Endothelial cell of umbilical vein (primary cell): ENCODE data around the gene LDLRAD3. TPM values are rescaled to one million over a fixed set of nuclear protein-coding genes. Genes with fewer than 3 reads are reported as not detected.

ENCODE experiments used
- BruUV-seq: library from RNA; stranded (reverse); fragments of 400-500 nt; replicated peaks from 2 replicates; lab custom pipeline; 2021; lab: Mats Ljungman, UMichigan
- CTCF ChIA-PET: fragments of 300-600, 350-600 bp; sonication (Branson Sonifier 250); formaldehyde crosslinking; loops from one replicate; lab custom pipeline; 2021; ENCODE audit warnings: antibody characterized with exemption, inconsistent platforms; lab: Charles Lee
- POLR2A ChIA-PET: fragments of 300-600, 350-600 bp; sonication (Branson Sonifier 250); formaldehyde crosslinking; loops from one replicate; lab custom pipeline; 2021; ENCODE audit warnings: antibody characterized with exemption, inconsistent platforms; lab: Charles Lee
- DNase-seq: peaks from one replicate; pipeline ENCODE4 v3.0.0-alpha.2; 2011; ENCODE audit warnings: low read depth, low spot score
- FAIRE-seq: peaks from 2 replicates; lab custom pipeline; 2011; peaks lifted over from hg19 to GRCh38; lab: Jason Lieb, UNC
- H2AFZ ChIP-seq: 2 replicates; pipeline ENCODE4 v1.6.0; 2012; ENCODE audit warnings: low read depth, low read length, control low read depth, inconsistent platforms
- H3K27ac ChIP-seq: 2 replicates; pipeline ENCODE4 v1.5.1; 2011; ENCODE audit warnings: low read depth, mild to moderate bottlenecking, control low read depth, low read length, moderate library complexity; ENCODE audit not compliant: insufficient read depth
- H3K27me3 ChIP-seq, 2 experiments: 2 replicates each; pipeline versions ENCODE4 v1.6.0 to v1.6.1; 2011; ENCODE audit warnings: low read length in 2 of 2, mixed read lengths in 1 of 2; ENCODE audit not compliant: control insufficient read depth in 2 of 2, insufficient read depth in 2 of 2
- H3K36me3 ChIP-seq, 2 experiments: 2 replicates in 1 of 2; 3 replicates in 1 of 2; pipeline ENCODE4 v1.5.1; 2011; ENCODE audit warnings: low read length in 2 of 2, mild to moderate bottlenecking in 1 of 2, moderate library complexity in 1 of 2; ENCODE audit not compliant: control insufficient read depth in 2 of 2, insufficient read depth in 2 of 2; ENCODE audit errors: extremely low read depth in 1 of 2
- H3K4me1 ChIP-seq: 3 replicates; pipeline ENCODE4 v1.5.1; 2011; ENCODE audit warnings: mild to moderate bottlenecking, low read length; ENCODE audit not compliant: control insufficient read depth, insufficient read depth; ENCODE audit errors: extremely low read depth
- H3K4me2 ChIP-seq: 2 replicates; pipeline ENCODE4 v1.6.1; 2011; ENCODE audit warnings: low read length, control low read depth, mixed read lengths; ENCODE audit not compliant: insufficient read depth
- H3K4me3 ChIP-seq, 3 experiments: fragments of 200-600 bp in 1 of 3; sonication (generic), shearing (Covaris generic) in 1 of 3; replicated peaks in 1 of 3; 2 replicates each; pipeline ENCODE4 v1.5.1; 2011 to 2016; ENCODE audit warnings: control low read depth in 3 of 3, low read length in 3 of 3, mild to moderate bottlenecking in 2 of 3, inconsistent platforms in 1 of 3, low read depth in 1 of 3, moderate library complexity in 1 of 3; ENCODE audit not compliant: insufficient read depth in 1 of 3
- H3K79me2 ChIP-seq: 2 replicates; pipeline ENCODE4 v1.6.0; 2012; ENCODE audit warnings: low read length, inconsistent platforms; ENCODE audit not compliant: control insufficient read depth, insufficient read depth
- H3K9ac ChIP-seq: replicated peaks from 2 replicates; pipeline ENCODE3; 2011; ENCODE audit warnings: low read length, control low read depth; ENCODE audit not compliant: insufficient read depth; ENCODE audit errors: extremely low read depth
- H3K9me1 ChIP-seq: replicated peaks from 3 replicates; pipeline ENCODE4 v1.6.0; 2011; ENCODE audit warnings: mild to moderate bottlenecking, low read length; ENCODE audit not compliant: control insufficient read depth, insufficient read depth; ENCODE audit errors: extremely low read depth
- H3K9me3 ChIP-seq: replicated peaks from 2 replicates; pipeline ENCODE4 v1.5.1; 2012; ENCODE audit warnings: low read length, inconsistent platforms; ENCODE audit not compliant: control insufficient read depth, insufficient read depth
- H4K20me1 ChIP-seq: replicated peaks from 2 replicates; pipeline ENCODE3; 2011; ENCODE audit warnings: mild to moderate bottlenecking, low read length; ENCODE audit not compliant: control insufficient read depth, insufficient read depth; ENCODE audit errors: extremely low read depth
- CTCF ChIP-seq, 2 donors: IDR thresholded peaks; 1 replicate in 1 of 2; 2 replicates in 1 of 2; pipeline ENCODE4 v1.5.1; 2011; ENCODE audit warnings: low read length in 2 of 2, mild to moderate bottlenecking in 2 of 2, moderate library complexity in 2 of 2, control low read depth in 1 of 2, inconsistent platforms in 1 of 2, low read depth in 1 of 2; ENCODE audit not compliant: insufficient read depth in 1 of 2; ENCODE audit errors: extremely low read depth in 1 of 2
- EZH2 ChIP-seq: IDR thresholded peaks from 2 replicates; pipeline ENCODE4 v1.6.1; 2012; ENCODE audit warnings: borderline replicate concordance, low read depth, mild to moderate bottlenecking, moderate library complexity, low read length, inconsistent platforms; ENCODE audit not compliant: severe bottlenecking
- FOS ChIP-seq: IDR thresholded peaks from 2 replicates; pipeline ENCODE4 v1.6.1; 2011; ENCODE audit warnings: mild to moderate bottlenecking, low read length, moderate library complexity, borderline replicate concordance; ENCODE audit not compliant: insufficient read depth
- GATA2 ChIP-seq: IDR thresholded peaks from 2 replicates; pipeline ENCODE4 v1.7.0; 2011; ENCODE audit warnings: low read depth, mild to moderate bottlenecking, moderate library complexity, mixed read lengths, low read length; ENCODE audit not compliant: insufficient read length, insufficient read depth
- JUN ChIP-seq: IDR thresholded peaks from 2 replicates; pipeline ENCODE4 v1.6.1; 2011; ENCODE audit warnings: borderline replicate concordance, low read depth; ENCODE audit not compliant: insufficient read length, insufficient read depth
- MAX ChIP-seq: IDR thresholded peaks from 2 replicates; pipeline ENCODE4 v1.6.1; 2011; ENCODE audit not compliant: insufficient read depth, insufficient read length
- MYC ChIP-seq: IDR thresholded peaks from one replicate; pipeline ENCODE4 v1.6.1; 2011; ENCODE audit warnings: mild to moderate bottlenecking, low read depth, low read length
- POLR2A ChIP-seq: IDR thresholded peaks from 2 replicates; pipeline ENCODE4 v1.6.1; 2012; ENCODE audit warnings: low read depth, mild to moderate bottlenecking, control low read depth, low read length
- POLR2AphosphoS5 ChIP-seq: IDR thresholded peaks from 2 replicates; pipeline ENCODE4 v1.6.1; 2012; ENCODE audit warnings: low read depth, mild to moderate bottlenecking, control low read depth, low read length, moderate library complexity; ENCODE audit not compliant: insufficient read depth
- dilution Hi-C: fragments of 300-500 bp; cut with MboI; formaldehyde crosslinking; loops from one replicate; pipeline ENCODE4 v1.15.0; 2019; ENCODE audit warnings: low sequenced_read_pairs; ENCODE audit not compliant: extremely low pct_ligation_motif_present
- intact Hi-C: fragments of 100-400 bp; cut with micrococcal nuclease; formaldehyde crosslinking; loops from one replicate; pipeline ENCODE4 v1.10.0; 2022
- polyA plus RNA-seq, 4 experiments: library from polyadenylated mRNA; depleted of rRNA in 3 of 4; stranded (reverse) in 3 of 4; unstranded in 1 of 4; fragments of >200 nt; gene quantifications; 2 replicates each; pipeline versions ENCODE4 v1.2.1 to v1.2.3, GENCODE V29; 2011 to 2012; ENCODE audit warnings: missing spikeins in 1 of 4
- total RNA-seq: library from RNA; stranded (reverse); gene quantifications from 2 replicates; pipeline ENCODE4 v1.2.3, GENCODE V29; 2021

The LDLRAD3 gene
- total and polyA plus RNA-seq, 2 donors (not counting 3 experiments of a cell fraction or from before 2014, with no cell fraction given): 17.9 to 25.1 TPM

GRCh38 chr11:36156817-36157519 lies 213.1 kb downstream of the LDLRAD3 start:
- H3K9me3 ChIP-seq: no peaks in the 10 kb centered on the region
- DNase-seq (no peak), FAIRE-seq (peak; percentile 71)
- no peak overlapping the region for H2AFZ ChIP-seq
- ChIA-PET CTCF (interaction anchor here (0.8 to 3.8 kb wide), 13 partner anchors 12 to 337 kb away, joined by 3 to 39 read pairs (median 6); no protein-coding TSS in a partner anchor), POLR2A (no interaction called here)
- peak overlapping the region; percentile 56 for H3K4me2 ChIP-seq
- peak overlapping the region; percentile 75 for H3K27ac ChIP-seq
- H3K27me3 ChIP-seq: no peaks in the 10 kb centered on the region
- no peaks in the 10 kb centered on the region for H3K9me1 ChIP-seq
- H4K20me1 ChIP-seq: no peaks in the 10 kb centered on the region
- no peaks in the 10 kb centered on the region for H3K79me2 ChIP-seq
- dilution Hi-C loops (no loop called here), intact Hi-C loops (loop anchor here (1.0 to 10.0 kb wide), 3 partner anchors 76 to 338 kb away; no protein-coding TSS in a partner anchor)
- TF ChIP-seq MAX: no peak
- peak; percentile 44 for TF ChIP-seq GATA2
- TF ChIP-seq EZH2: no peak
- H3K36me3 ChIP-seq: no peaks in the 10 kb centered on the region
- BruUV-seq: TSS peak; percentile 17
- peak overlapping the region in 1 of 3 experiments; percentile 8 for H3K4me3 ChIP-seq
- H3K9ac ChIP-seq: peak overlapping the region; percentile 64
- peaks cover 28% of the 10 kb centered on the region for H3K4me1 ChIP-seq

- no peaks in the 10 kb centered on the region for H3K79me2 ChIP-seq
- DNase-seq (no peak), FAIRE-seq (no peak)
- no peaks in the 10 kb centered on the region for H3K27me3 ChIP-seq
- no TSS peak for BruUV-seq
- ChIA-PET CTCF (interaction anchor here (0.6 kb wide), 1 partner anchor 163 kb away, joined by 3 read pairs; no protein-coding TSS in a partner anchor), POLR2A (no interaction called here)
- TF ChIP-seq MYC (no peak), FOS (no peak), CTCF (IDR thresholded peaks at IDR 0.05; ENCODE audit: extremely low read depth in 1 of 2, insufficient read depth in 1 of 2, low read depth in 1 of 2, low read length in 2 of 2) (no peak), MAX (no peak), GATA2 (no peak), EZH2 (no peak), POLR2AphosphoS5 (no peak), POLR2A (no peak), JUN (no peak)
- H3K9me1 ChIP-seq: no peaks in the 10 kb centered on the region
- H3K4me2 ChIP-seq: no peak overlapping the region
- no peak overlapping the region for H2AFZ ChIP-seq
- H3K9me3 ChIP-seq: no peaks in the 10 kb centered on the region
- dilution Hi-C loops (no loop called here), intact Hi-C loops (no loop called here)
- no peak overlapping the region for H3K27ac ChIP-seq
- no peak overlapping the region for H3K9ac ChIP-seq
- H3K4me1 ChIP-seq: peaks cover 35% of the 10 kb centered on the region
- no peaks in the 10 kb centered on the region for H4K20me1 ChIP-seq
- no peak overlapping the region for H3K4me3 ChIP-seq
- no peaks in the 10 kb centered on the region for H3K36me3 ChIP-seq
Observed at GRCh38 chr11:36160091-36160490, 216.2 kb downstream of the LDLRAD3 start.
